DND-41 (cell line): ENCODE data around the gene AATF.

Experiments used
- ATAC-seq: fragments of 200-7000 bp; cut with Tn5 transposase; 3 replicates; pipeline ENCODE4 v1.9.1; 2021; ENCODE audit warnings: low read depth; ENCODE audit not compliant: insufficient read depth
- DNase-seq: peaks from one replicate; pipeline ENCODE4 v3.0.0-alpha.2; 2020
- H2AFZ ChIP-seq: 2 replicates; pipeline ENCODE4 v1.6.0; 2012; ENCODE audit warnings: low read depth, low read length
- H3K27ac ChIP-seq: 2 replicates; pipeline ENCODE4 v1.5.1; 2012; ENCODE audit warnings: low read length, inconsistent platforms
- H3K27me3 ChIP-seq: fragments of 200-600 bp; sonication (generic); 2 replicates; pipeline ENCODE4 v1.6.0; 2012; ENCODE audit warnings: low read length, mild to moderate bottlenecking, inconsistent platforms; ENCODE audit not compliant: insufficient read depth, poor library complexity
- H3K36me3 ChIP-seq: 2 replicates; pipeline ENCODE4 v1.5.1; 2012; ENCODE audit warnings: low read length, inconsistent platforms; ENCODE audit not compliant: insufficient read depth
- H3K4me1 ChIP-seq: 2 replicates; pipeline ENCODE4 v1.5.1; 2012; ENCODE audit warnings: mild to moderate bottlenecking, low read length; ENCODE audit not compliant: insufficient read depth
- H3K4me2 ChIP-seq: 2 replicates; pipeline ENCODE4 v1.6.0; 2012; ENCODE audit warnings: mild to moderate bottlenecking, moderate library complexity, low read length, inconsistent platforms; ENCODE audit not compliant: insufficient read depth
- H3K4me3 ChIP-seq, 2 experiments: fragments of 200-600 bp in 1 of 2; shearing (Covaris generic) in 1 of 2; 2 replicates each; pipeline ENCODE4 v1.5.1; 2012 to 2016; ENCODE audit warnings: inconsistent platforms in 2 of 2, low read length in 2 of 2, mild to moderate bottlenecking in 2 of 2, low read depth in 1 of 2, moderate library complexity in 1 of 2
- H3K79me2 ChIP-seq: 2 replicates; pipeline ENCODE4 v1.6.0; 2012; ENCODE audit warnings: low read length, inconsistent platforms; ENCODE audit not compliant: insufficient read depth
- H3K9ac ChIP-seq: 2 replicates; pipeline ENCODE4 v1.6.0; 2012; ENCODE audit warnings: low read depth, mild to moderate bottlenecking, inconsistent platforms, low read length, moderate library complexity
- H3K9me3 ChIP-seq: 2 replicates; pipeline ENCODE4 v1.5.1; 2012; ENCODE audit warnings: low read length, moderate library complexity, mild to moderate bottlenecking, inconsistent platforms; ENCODE audit not compliant: insufficient read depth, severe bottlenecking
- H4K20me1 ChIP-seq: 2 replicates; pipeline ENCODE4 v1.6.0; 2012; ENCODE audit warnings: low read length; ENCODE audit not compliant: insufficient read depth
- EZH2 ChIP-seq: IDR thresholded peaks from 3 replicates; pipeline ENCODE4 v1.6.1; 2012; ENCODE audit warnings: borderline replicate concordance, low read depth, mild to moderate bottlenecking, moderate library complexity, low read length, inconsistent platforms; ENCODE audit not compliant: severe bottlenecking
- TF ChIP-seq, protein P1 (sequence below): IDR thresholded peaks from 2 replicates; pipeline ENCODE4 v1.5.1; 2012; ENCODE audit warnings: borderline replicate concordance, low read length, moderate library complexity, mild to moderate bottlenecking; ENCODE audit not compliant: poor library complexity, severe bottlenecking; ENCODE audit errors: extremely low read depth

AATF gene

GRCh38 chr17:37081287-37081686 lies 132.5 kb downstream of the AATF start:
- TF ChIP-seq, protein P1, sequence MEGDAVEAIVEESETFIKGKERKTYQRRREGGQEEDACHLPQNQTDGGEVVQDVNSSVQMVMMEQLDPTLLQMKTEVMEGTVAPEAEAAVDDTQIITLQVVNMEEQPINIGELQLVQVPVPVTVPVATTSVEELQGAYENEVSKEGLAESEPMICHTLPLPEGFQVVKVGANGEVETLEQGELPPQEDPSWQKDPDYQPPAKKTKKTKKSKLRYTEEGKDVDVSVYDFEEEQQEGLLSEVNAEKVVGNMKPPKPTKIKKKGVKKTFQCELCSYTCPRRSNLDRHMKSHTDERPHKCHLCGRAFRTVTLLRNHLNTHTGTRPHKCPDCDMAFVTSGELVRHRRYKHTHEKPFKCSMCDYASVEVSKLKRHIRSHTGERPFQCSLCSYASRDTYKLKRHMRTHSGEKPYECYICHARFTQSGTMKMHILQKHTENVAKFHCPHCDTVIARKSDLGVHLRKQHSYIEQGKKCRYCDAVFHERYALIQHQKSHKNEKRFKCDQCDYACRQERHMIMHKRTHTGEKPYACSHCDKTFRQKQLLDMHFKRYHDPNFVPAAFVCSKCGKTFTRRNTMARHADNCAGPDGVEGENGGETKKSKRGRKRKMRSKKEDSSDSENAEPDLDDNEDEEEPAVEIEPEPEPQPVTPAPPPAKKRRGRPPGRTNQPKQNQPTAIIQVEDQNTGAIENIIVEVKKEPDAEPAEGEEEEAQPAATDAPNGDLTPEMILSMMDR, result no peak
- no peak for TF ChIP-seq EZH2
- Histone ChIP-seq H3K9me3 (no peaks in the 10 kb centered on the region), H3K27me3 (no peaks in the 10 kb centered on the region), H3K27ac (no peak overlapping the region), H3K4me1 (no peaks in the 10 kb centered on the region), H4K20me1 (no peaks in the 10 kb centered on the region), H3K79me2 (no peaks in the 10 kb centered on the region), H3K36me3 (peaks cover 13% of the 10 kb centered on the region), H3K4me3 (no peak overlapping the region), H3K9ac (no peak overlapping the region), H2AFZ (no peak overlapping the region), H3K4me2 (no peak overlapping the region)
- no peak for DNase-seq
- peak; percentile 54; the same call in 2 of the 3 replicates for ATAC-seq

DNA sequence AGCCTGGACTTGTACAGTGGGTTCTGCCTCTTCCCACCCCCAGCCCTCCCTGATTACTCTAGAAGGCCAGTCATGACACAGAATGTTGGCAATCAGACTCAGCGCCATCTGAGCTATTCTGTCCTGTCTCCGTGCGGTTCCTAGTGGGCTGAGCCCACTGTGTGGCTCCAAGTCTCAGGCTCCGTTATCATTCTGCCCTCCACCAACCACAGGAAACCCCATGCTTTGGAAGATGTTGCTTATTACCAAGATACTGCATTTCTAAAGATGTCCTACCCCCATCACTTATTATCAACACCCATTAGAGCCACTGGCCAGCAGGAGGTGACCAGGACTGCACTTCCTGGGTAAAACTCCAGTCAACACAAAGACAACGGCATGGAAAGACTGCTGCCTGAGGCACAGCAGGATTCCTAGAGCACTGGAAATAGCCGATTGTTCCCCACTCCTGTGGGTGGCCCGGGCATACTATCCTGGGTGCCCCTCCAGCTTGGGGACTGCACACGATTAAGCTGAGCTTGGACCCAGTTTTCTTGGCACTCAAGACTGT lies 133.6 kb downstream of the AATF start:
- Histone ChIP-seq H2AFZ (no peak overlapping the region), H3K9ac (no peak overlapping the region), H3K36me3 (peaks cover 24% of the 10 kb centered on the region), H3K4me3 (no peak overlapping the region), H4K20me1 (no peaks in the 10 kb centered on the region), H3K27ac (no peak overlapping the region), H3K9me3 (no peaks in the 10 kb centered on the region), H3K4me2 (no peak overlapping the region), H3K4me1 (no peaks in the 10 kb centered on the region), H3K27me3 (no peaks in the 10 kb centered on the region), H3K79me2 (no peaks in the 10 kb centered on the region)
- ATAC-seq, result no peak
- DNase-seq, result no peak
- no peak for TF ChIP-seq EZH2
- TF ChIP-seq, protein P1, result no peak

- ATAC-seq, result peak; percentile 19; the same call in 1 of the 3 replicates
- H3K4me2 ChIP-seq, result no peak overlapping the region
Measured at GRCh38 chr17:37082985-37083384, 134.2 kb downstream of the AATF start.

More at GRCh38 chr17:37082985-37083384, 134.2 kb downstream of the AATF start:
- Histone ChIP-seq H3K9ac (no peak overlapping the region), H3K4me3 (no peak overlapping the region), H3K27me3 (no peaks in the 10 kb centered on the region), H3K27ac (no peak overlapping the region), H3K79me2 (no peaks in the 10 kb centered on the region), H3K9me3 (no peaks in the 10 kb centered on the region), H4K20me1 (no peaks in the 10 kb centered on the region), H2AFZ (no peak overlapping the region), H3K36me3 (peaks cover 30% of the 10 kb centered on the region), H3K4me1 (no peaks in the 10 kb centered on the region)
- TF ChIP-seq EZH2, result no peak
- TF ChIP-seq, protein P1, result no peak
- no peak for DNase-seq
